ENCODE measurements around the gene CHRNA7.
"Not testable (repeated sequence)": the region's sequence is repeated elsewhere in the genome, so short reads cannot be mapped to it uniquely, and the experiment has no call there.

CHRNA7 gene

GRCh38 chr15:32167913-32168312 is 137.6 kb downstream of the CHRNA7 start:
- not testable (repeated sequence) for DNase-seq (ENCODE audit: low read depth in 4 of 4, low spot score in 1 of 4)

DNA sequence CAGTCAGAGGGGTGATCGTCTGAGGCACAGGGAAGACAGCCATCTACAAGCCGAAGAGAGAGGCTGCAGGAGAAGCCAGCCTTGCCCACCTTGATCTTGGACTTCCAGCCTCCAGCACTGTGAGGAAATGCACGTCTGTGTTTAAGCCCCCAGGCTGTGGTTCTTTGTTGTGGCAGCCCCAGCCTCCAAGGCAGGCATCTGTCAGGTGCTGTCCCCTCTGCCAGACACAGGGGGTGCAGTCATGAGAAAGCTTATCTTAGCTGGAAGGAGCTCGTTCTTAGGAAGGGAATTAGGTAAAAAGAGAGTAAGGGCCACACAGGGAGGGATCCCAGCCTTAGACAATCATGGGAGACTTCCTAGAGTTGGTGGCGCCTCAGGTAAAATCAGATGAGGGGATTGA is 150.3 kb downstream of the CHRNA7 start:
- not testable (repeated sequence) for DNase-seq (ENCODE audit: low read depth in 4 of 4, low spot score in 1 of 4)

GRCh38 chr15:32193780-32194179 is 163.5 kb downstream of the CHRNA7 start:
- DNase-seq (ENCODE audit: low read depth in 4 of 4, low spot score in 1 of 4): not testable (repeated sequence)

DNA sequence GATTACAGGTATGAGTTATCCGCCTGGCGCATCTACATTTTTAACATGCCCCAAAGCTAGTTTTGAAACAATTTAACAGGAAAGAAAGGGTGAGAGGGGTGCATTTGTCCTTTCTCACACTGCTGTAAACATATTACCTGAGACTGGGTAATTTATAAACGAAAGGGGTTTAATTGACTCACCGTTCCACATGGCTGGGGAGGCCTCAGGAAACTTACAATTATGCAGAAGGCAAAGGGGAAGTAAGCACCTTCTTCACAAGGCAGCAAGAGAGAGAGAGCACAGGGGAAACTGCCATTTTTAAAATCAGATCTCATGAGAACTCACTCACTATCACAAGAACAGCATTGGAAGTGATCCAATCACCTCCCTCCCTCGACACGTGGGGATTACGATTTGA is 165.9 kb downstream of the CHRNA7 start:
- DNase-seq (ENCODE audit: low read depth in 4 of 4, low spot score in 1 of 4): not testable (repeated sequence)

DNA sequence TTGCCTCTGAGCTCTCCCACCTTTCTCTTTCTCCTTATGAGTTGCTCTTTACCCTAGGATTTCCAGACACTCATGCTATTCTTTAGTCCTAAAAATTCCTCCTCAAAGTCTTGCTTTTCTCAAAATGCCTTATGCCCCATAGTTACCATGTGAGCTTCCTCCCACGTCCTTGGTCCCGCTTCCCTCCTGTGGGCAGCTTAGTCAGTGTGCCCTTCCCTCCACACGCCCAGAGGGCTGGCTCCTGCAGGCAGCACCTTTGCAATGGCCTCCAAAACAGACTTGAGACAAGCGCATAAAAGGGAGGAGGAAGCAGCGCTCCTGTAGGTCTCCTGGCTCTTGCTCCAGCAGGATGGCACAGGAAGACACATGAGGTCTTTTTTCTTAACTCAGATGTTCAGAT is 168.6 kb downstream of the CHRNA7 start:
- DNase-seq (ENCODE audit: low read depth in 4 of 4, low spot score in 1 of 4): not testable (repeated sequence)

- DNase-seq (ENCODE audit: low read depth in 4 of 4, low spot score in 1 of 4): not testable (repeated sequence)
Observed at GRCh38 chr15:32209081-32209480, 178.8 kb downstream of the CHRNA7 start.

DNA sequence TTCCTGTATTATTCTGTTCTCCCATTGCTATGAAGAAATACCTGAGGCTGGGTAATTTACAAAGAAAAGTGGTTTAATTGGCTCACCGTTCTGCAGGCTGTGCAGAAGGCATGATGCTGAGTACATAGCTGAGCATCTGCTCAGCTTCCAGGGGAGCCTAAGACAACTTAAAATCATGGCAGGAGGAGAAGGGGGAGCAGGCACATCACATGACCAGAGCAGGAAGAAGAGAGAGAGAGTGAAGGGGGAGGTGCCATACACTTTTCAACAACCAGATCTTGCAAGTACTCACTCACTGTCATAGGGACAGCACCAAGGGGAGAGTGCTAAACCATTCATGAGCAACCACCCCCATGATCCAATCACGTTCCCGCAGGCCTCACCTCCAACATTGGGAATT is 188.4 kb downstream of the CHRNA7 start:
- no peak for DNase-seq (ENCODE audit: low read depth in 4 of 4, low spot score in 1 of 4)
